Measurements from ENCODE around the gene MFF.

Gene MFF

GRCh38 chr2:227324995-227325838 is at the start of gene MFF:
TSS of gene MFF (plus strand) at chr2:227325251. CDS start at chr2:227330666, 5,415 bp downstream.
- H3K4me1 ChIP-seq (ENCODE audit: insufficient read depth, low read length) = peaks cover 14% of the 10 kb centered on the region
- H3K9ac ChIP-seq (ENCODE audit: low read depth, low read length) = peak within 1 kb of the TSS; percentile 92
- no peaks in the 10 kb centered on the region for H3K9me3 ChIP-seq (ENCODE audit: control insufficient read depth, insufficient read depth, low read length)
- no peaks in the 10 kb centered on the region for H3K36me3 ChIP-seq (ENCODE audit: insufficient read depth, low read length)

GRCh38 chr2:227280895-227281294 is 44.2 kb upstream of the MFF start:
- H3K36me3 ChIP-seq (ENCODE audit: insufficient read depth, low read length) = no peaks in the 10 kb centered on the region; the same call in 1 of the 2 replicates
- no peak overlapping the region for H3K9ac ChIP-seq (ENCODE audit: low read depth, low read length)
- H3K4me1 ChIP-seq (ENCODE audit: insufficient read depth, low read length) = no peaks in the 10 kb centered on the region
- H3K9me3 ChIP-seq (ENCODE audit: control insufficient read depth, insufficient read depth, low read length) = no peaks in the 10 kb centered on the region

GRCh38 chr2:227285741-227286236 is 39.3 kb upstream of the MFF start:
- no peaks in the 10 kb centered on the region for H3K4me1 ChIP-seq (ENCODE audit: insufficient read depth, low read length)
- no peaks in the 10 kb centered on the region; the same call in 1 of the 2 replicates for H3K36me3 ChIP-seq (ENCODE audit: insufficient read depth, low read length)
- no peaks in the 10 kb centered on the region for H3K9me3 ChIP-seq (ENCODE audit: control insufficient read depth, insufficient read depth, low read length)
- no peak overlapping the region for H3K9ac ChIP-seq (ENCODE audit: low read depth, low read length)

GRCh38 chr2:227287771-227288170 is 37.3 kb upstream of the MFF start:
- Histone ChIP-seq H3K9me3 (ENCODE audit: control insufficient read depth, insufficient read depth, low read length) (0 out of 2 replicates have a peak, but pooled peaks cover 2% of the 10 kb centered on the region), H3K9ac (ENCODE audit: low read depth, low read length) (no peak overlapping the region), H3K4me1 (ENCODE audit: insufficient read depth, low read length) (no peaks in the 10 kb centered on the region), H3K36me3 (ENCODE audit: insufficient read depth, low read length) (no peaks in the 10 kb centered on the region; the same call in 1 of the 2 replicates)

GRCh38 chr2:227292314-227292713 is 32.7 kb upstream of the MFF start:
- Histone ChIP-seq H3K36me3 (ENCODE audit: insufficient read depth, low read length) (no peaks in the 10 kb centered on the region), H3K9ac (ENCODE audit: low read depth, low read length) (no peak overlapping the region), H3K4me1 (ENCODE audit: insufficient read depth, low read length) (no peaks in the 10 kb centered on the region), H3K9me3 (ENCODE audit: control insufficient read depth, insufficient read depth, low read length) (0 out of 2 replicates have a peak, but pooled peaks cover 2% of the 10 kb centered on the region)

GRCh38 chr2:227293531-227293930 is 31.5 kb upstream of the MFF start:
- Histone ChIP-seq H3K4me1 (ENCODE audit: insufficient read depth, low read length) (no peaks in the 10 kb centered on the region), H3K9ac (ENCODE audit: low read depth, low read length) (no peak overlapping the region), H3K9me3 (ENCODE audit: control insufficient read depth, insufficient read depth, low read length) (0 out of 2 replicates have a peak, but pooled peaks cover 2% of the 10 kb centered on the region), H3K36me3 (ENCODE audit: insufficient read depth, low read length) (no peaks in the 10 kb centered on the region)

- H3K4me1 ChIP-seq (ENCODE audit: insufficient read depth, low read length) = no peaks in the 10 kb centered on the region
- 0 out of 2 replicates have a peak, but pooled peaks cover 2% of the 10 kb centered on the region for H3K9me3 ChIP-seq (ENCODE audit: control insufficient read depth, insufficient read depth, low read length)
- H3K9ac ChIP-seq (ENCODE audit: low read depth, low read length) = no peak overlapping the region
- no peaks in the 10 kb centered on the region for H3K36me3 ChIP-seq (ENCODE audit: insufficient read depth, low read length)
Measured at GRCh38 chr2:227295806-227296205, 29.2 kb upstream of the MFF start.

- H3K9me3 ChIP-seq (ENCODE audit: control insufficient read depth, insufficient read depth, low read length) = no peaks in the 10 kb centered on the region
- no peaks in the 10 kb centered on the region for H3K36me3 ChIP-seq (ENCODE audit: insufficient read depth, low read length)
- H3K9ac ChIP-seq (ENCODE audit: low read depth, low read length) = no peak overlapping the region
- no peaks in the 10 kb centered on the region for H3K4me1 ChIP-seq (ENCODE audit: insufficient read depth, low read length)
Measured at GRCh38 chr2:227296671-227297405, 28.2 kb upstream of the MFF start.

- Histone ChIP-seq H3K4me1 (ENCODE audit: insufficient read depth, low read length) (no peaks in the 10 kb centered on the region), H3K36me3 (ENCODE audit: insufficient read depth, low read length) (no peaks in the 10 kb centered on the region), H3K9ac (ENCODE audit: low read depth, low read length) (no peak overlapping the region), H3K9me3 (ENCODE audit: control insufficient read depth, insufficient read depth, low read length) (no peaks in the 10 kb centered on the region)
Measured at GRCh38 chr2:227301523-227301922, 23.5 kb upstream of the MFF start.

- no peaks in the 10 kb centered on the region for H3K36me3 ChIP-seq (ENCODE audit: insufficient read depth, low read length)
- no peaks in the 10 kb centered on the region for H3K9me3 ChIP-seq (ENCODE audit: control insufficient read depth, insufficient read depth, low read length)
- no peak overlapping the region for H3K9ac ChIP-seq (ENCODE audit: low read depth, low read length)
- H3K4me1 ChIP-seq (ENCODE audit: insufficient read depth, low read length) = 0 out of 2 replicates have a peak, but pooled peaks cover 6% of the 10 kb centered on the region
Measured at GRCh38 chr2:227308784-227309183, 16.3 kb upstream of the MFF start.

- Histone ChIP-seq H3K9ac (ENCODE audit: low read depth, low read length) (no peak overlapping the region), H3K36me3 (ENCODE audit: insufficient read depth, low read length) (no peaks in the 10 kb centered on the region), H3K4me1 (ENCODE audit: insufficient read depth, low read length) (0 out of 2 replicates have a peak, but pooled peaks cover 6% of the 10 kb centered on the region), H3K9me3 (ENCODE audit: control insufficient read depth, insufficient read depth, low read length) (no peaks in the 10 kb centered on the region)
Measured at GRCh38 chr2:227310756-227311110, 14.3 kb upstream of the MFF start.

GRCh38 chr2:227311861-227312506 is 13.1 kb upstream of the MFF start:
- Histone ChIP-seq H3K9ac (ENCODE audit: low read depth, low read length) (no peak overlapping the region), H3K4me1 (ENCODE audit: insufficient read depth, low read length) (0 out of 2 replicates have a peak, but pooled peaks cover 6% of the 10 kb centered on the region)

GRCh38 chr2:227312579-227312978 is 12.5 kb upstream of the MFF start:
- Histone ChIP-seq H3K9ac (ENCODE audit: low read depth, low read length) (no peak overlapping the region), H3K36me3 (ENCODE audit: insufficient read depth, low read length) (no peaks in the 10 kb centered on the region), H3K9me3 (ENCODE audit: control insufficient read depth, insufficient read depth, low read length) (no peaks in the 10 kb centered on the region), H3K4me1 (ENCODE audit: insufficient read depth, low read length) (0 out of 2 replicates have a peak, but pooled peaks cover 6% of the 10 kb centered on the region)

More at GRCh38 chr2:227311861-227312506, 13.1 kb upstream of the MFF start:
- Histone ChIP-seq H3K9me3 (ENCODE audit: control insufficient read depth, insufficient read depth, low read length) (no peaks in the 10 kb centered on the region), H3K36me3 (ENCODE audit: insufficient read depth, low read length) (no peaks in the 10 kb centered on the region)

- Histone ChIP-seq H3K9ac (ENCODE audit: low read depth, low read length) (no peak overlapping the region), H3K9me3 (ENCODE audit: control insufficient read depth, insufficient read depth, low read length) (no peaks in the 10 kb centered on the region), H3K36me3 (ENCODE audit: insufficient read depth, low read length) (no peaks in the 10 kb centered on the region), H3K4me1 (ENCODE audit: insufficient read depth, low read length) (0 out of 2 replicates have a peak, but pooled peaks cover 6% of the 10 kb centered on the region)
Measured at GRCh38 chr2:227313310-227313709, 11.7 kb upstream of the MFF start.

All from ES-I3 (cell line).